HEK293 (cell line): ENCODE results near the gene BRD2.
"Not testable (repeated sequence)": the region's sequence is repeated elsewhere in the genome, so short reads cannot be mapped to it uniquely, and the experiment has no call there.

Source experiments
- CTCF ChIA-PET: fragments of 350-600 bp; formaldehyde crosslinking; extraction: SDS; loops from one replicate; lab custom pipeline; 2021; ENCODE audit warnings: antibody characterized with exemption; lab: Yijun Ruan, JAX
- POLR2A ChIA-PET: fragments of 300-600 bp; formaldehyde crosslinking; extraction: SDS; loops from one replicate; lab custom pipeline; 2020; ENCODE audit warnings: antibody characterized with exemption, inconsistent platforms; lab: Yijun Ruan, JAX
- H3K27ac ChIP-seq: fragments of 200-500 bp; sonication (Bioruptor generic); 2 replicates; pipeline ENCODE4 v1.5.1; 2014; ENCODE audit warnings: low read depth, low read length, control low read depth, inconsistent platforms; ENCODE audit errors: extremely low read depth
- H3K36me3 ChIP-seq, 2 experiments: fragments of 200-500 bp in 1 of 2; sonication (Bioruptor generic) in 1 of 2; 1 replicate in 1 of 2; 2 replicates in 1 of 2; pipeline ENCODE4 v1.5.1; 2014 to 2017; ENCODE audit warnings: inconsistent platforms in 2 of 2, low read length in 2 of 2; ENCODE audit not compliant: control insufficient read depth in 2 of 2, insufficient read depth in 1 of 2
- H3K4me1 ChIP-seq: fragments of 200-500 bp; sonication (Bioruptor generic); 2 replicates; pipeline ENCODE4 v1.5.1; 2014; ENCODE audit warnings: mild to moderate bottlenecking, low read length, inconsistent platforms; ENCODE audit not compliant: control insufficient read depth, insufficient read depth
- H3K4me3 ChIP-seq: 2 replicates; pipeline ENCODE4 v1.5.1; 2011; ENCODE audit warnings: low read depth, mild to moderate bottlenecking, control low read depth, low read length, moderate library complexity
- H3K9me3 ChIP-seq: fragments of 200-500 bp; sonication (Bioruptor generic); 2 replicates; pipeline ENCODE4 v1.5.1; 2014; ENCODE audit warnings: low read depth, low read length, inconsistent platforms; ENCODE audit not compliant: control insufficient read depth, insufficient read depth
- EGR2 ChIP-seq: fragments of 450-650 bp; formaldehyde crosslinking; IDR thresholded peaks from 2 replicates; pipeline ENCODE4 v1.5.1; 2016; ENCODE audit warnings: low read depth, missing biosample characterization, missing genetic modification characterization
- PATZ1 ChIP-seq: fragments of 450-650 bp; formaldehyde crosslinking; IDR thresholded peaks from 2 replicates; pipeline ENCODE4 v1.5.1; 2016; ENCODE audit warnings: missing biosample characterization, missing genetic modification characterization
- SETDB1 ChIP-seq: IDR thresholded peaks from one replicate; pipeline ENCODE4 v1.6.1; 2017; ENCODE audit warnings: mild to moderate bottlenecking, low read length, moderate library complexity, mixed read lengths; ENCODE audit not compliant: insufficient read length
- ZFHX2 ChIP-seq: fragments of 450-650 bp; formaldehyde crosslinking; conservative IDR thresholded peaks from 2 replicates; pipeline ENCODE4 v1.5.1; 2016; ENCODE audit warnings: missing biosample characterization, missing genetic modification characterization
- ZNF248 ChIP-seq: fragments of 450-650 bp; formaldehyde crosslinking; IDR thresholded peaks from 2 replicates; pipeline ENCODE4 v1.5.1; 2017; ENCODE audit warnings: missing biosample characterization, missing genetic modification characterization
- ZNF362 ChIP-seq: fragments of 450-650 bp; formaldehyde crosslinking; IDR thresholded peaks from 2 replicates; pipeline ENCODE4 v1.5.1; 2016; ENCODE audit warnings: missing biosample characterization, missing genetic modification characterization
- ZNF433 ChIP-seq: fragments of 450-650 bp; formaldehyde crosslinking; IDR thresholded peaks from 2 replicates; pipeline ENCODE4 v1.5.1; 2016; ENCODE audit warnings: missing biosample characterization, missing genetic modification characterization, low read depth
- ZNF660 ChIP-seq: fragments of 450-650 bp; IDR thresholded peaks from 2 replicates; pipeline ENCODE4 v1.5.1; 2018; ENCODE audit warnings: missing biosample characterization, mild to moderate bottlenecking, missing genetic modification characterization
- ZNF768 ChIP-seq: fragments of 450-650 bp; formaldehyde crosslinking; IDR thresholded peaks from 2 replicates; pipeline ENCODE4 v1.5.1; 2018; ENCODE audit warnings: missing biosample characterization, mild to moderate bottlenecking, missing genetic modification characterization

Gene BRD2

GRCh38 chr6:32942555-32943123 lies 25.8 kb upstream of the BRD2 start:
- TF ChIP-seq EGR2 (tag by site-specific recombination): 0 out of 2 replicates have a peak, but pooled peaks have one; percentile 25
- peak; percentile 53; the same call in 1 of the 2 replicates for TF ChIP-seq ZFHX2 (tag by site-specific recombination)
- POLR2A ChIA-PET: interaction anchor here (2.3 to 6.9 kb wide), 2 partner anchors 28 to 48 kb away, joined by 8 to 100 read pairs; partner anchors contain the start of gene BRD2
- CTCF ChIA-PET: interaction anchor here (0.6 to 10.3 kb wide), 10 partner anchors 9 to 817 kb away, joined by 3 to 109 read pairs (median 13); partner anchors contain the start of genes HLA-DMA and TAP2
- H3K27ac ChIP-seq, H3K4me1 ChIP-seq, H3K36me3 ChIP-seq, H3K4me3 ChIP-seq, H3K9me3 ChIP-seq: not testable (repeated sequence)

- no peaks in the 10 kb centered on the region for H3K4me1 ChIP-seq
- H3K4me3 ChIP-seq: no peak overlapping the region
- ChIA-PET CTCF (interaction anchor here (0.6 to 10.3 kb wide), 13 partner anchors 11 to 756 kb away, joined by 3 to 109 read pairs (median 4); partner anchors contain the start of genes BRD2, HLA-DMA and TAP2), POLR2A (interaction anchor here (2.3 to 6.9 kb wide), 2 partner anchors 26 to 49 kb away, joined by 8 to 100 read pairs; partner anchors contain the start of gene BRD2)
- no peaks in the 10 kb centered on the region for H3K36me3 ChIP-seq
- TF ChIP-seq ZNF362 (tag by site-specific recombination): 0 out of 2 replicates have a peak, but pooled peaks have one; percentile 14
- no peak for TF ChIP-seq PATZ1 (tag by site-specific recombination)
- no peaks in the 10 kb centered on the region for H3K9me3 ChIP-seq
- no peak overlapping the region for H3K27ac ChIP-seq
Observed at GRCh38 chr6:32943864-32944649, 24.3 kb upstream of the BRD2 start.

- H3K4me3 ChIP-seq: no peak overlapping the region
- no peaks in the 10 kb centered on the region for H3K36me3 ChIP-seq
- ChIA-PET CTCF (interaction anchor here (1.1 to 10.3 kb wide), 7 partner anchors 10 to 107 kb away, joined by 4 to 109 read pairs (median 9); partner anchors contain the start of genes BRD2, HLA-DMA and TAP2), POLR2A (interaction anchor here (1.1 to 6.9 kb wide), 2 partner anchors 25 to 51 kb away, joined by 5 to 100 read pairs; partner anchors contain the start of gene BRD2)
- TF ChIP-seq ZFHX2 (tag by site-specific recombination): peak; percentile 94
- no peak for TF ChIP-seq ZNF660 (tag by site-specific recombination)
- TF ChIP-seq EGR2 (tag by site-specific recombination): peak; percentile 97
- TF ChIP-seq PATZ1 (tag by site-specific recombination): 0 out of 2 replicates have a peak, but pooled peaks have one; percentile 27
- H3K9me3 ChIP-seq: no peaks in the 10 kb centered on the region
- H3K27ac ChIP-seq: no peak overlapping the region
- H3K4me1 ChIP-seq: no peaks in the 10 kb centered on the region
Observed at GRCh38 chr6:32945108-32945760, 23.2 kb upstream of the BRD2 start.

- CTCF ChIA-PET: no interaction called here
- Histone ChIP-seq H3K9me3 (no peaks in the 10 kb centered on the region), H3K4me3 (no peak overlapping the region), H3K36me3 (no peaks in the 10 kb centered on the region), H3K27ac (no peak overlapping the region), H3K4me1 (no peaks in the 10 kb centered on the region)
- peak; percentile 87; the same call in 1 of the 2 replicates for TF ChIP-seq ZNF248 (tag by site-specific recombination)
- no peak for TF ChIP-seq ZNF433
- TF ChIP-seq SETDB1: peak; percentile 32
- TF ChIP-seq ZNF768: no peak
- POLR2A ChIA-PET: no interaction called here
Observed at GRCh38 chr6:32945953-32946352, 22.4 kb upstream of the BRD2 start.
